ENCODE measurements around the gene ECPAS.

DNA sequence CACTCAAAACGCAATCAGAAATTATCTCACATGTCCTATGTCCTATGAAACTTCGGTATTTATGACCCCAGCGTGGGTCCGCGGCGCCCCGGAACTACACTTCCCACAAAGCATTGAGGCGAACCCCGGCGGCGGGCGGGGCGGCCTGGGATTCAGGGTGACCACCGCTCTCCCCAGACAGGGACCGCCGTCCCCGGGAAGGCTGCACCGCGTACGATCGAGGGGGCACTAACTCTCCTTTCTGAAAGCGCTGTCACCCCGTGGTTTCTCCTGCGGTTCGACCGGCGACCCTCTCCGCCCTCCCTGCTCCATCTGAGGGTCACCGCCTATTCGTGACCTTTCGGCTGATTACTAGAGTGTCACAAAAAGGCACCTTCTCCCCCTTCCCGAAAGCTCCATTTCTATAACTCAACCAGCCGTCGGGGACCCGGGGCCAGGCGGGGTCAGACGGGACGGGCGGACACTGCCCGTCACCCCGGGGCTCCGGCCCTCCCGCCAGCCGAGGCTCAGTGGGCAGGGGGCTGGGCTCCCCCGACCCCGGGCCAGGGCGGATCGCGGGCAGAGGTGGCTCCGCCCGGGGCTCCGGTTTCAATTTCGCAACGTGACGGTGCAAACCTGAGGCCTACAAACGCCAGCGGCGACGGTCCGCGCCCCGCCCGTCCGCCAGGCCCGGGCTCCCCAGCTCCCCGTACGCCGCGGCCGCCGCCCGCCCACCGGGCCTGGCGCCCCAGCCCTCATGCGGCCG is 1.3 kb downstream of the ECPAS start:
- TF ChIP-seq, protein P1, sequence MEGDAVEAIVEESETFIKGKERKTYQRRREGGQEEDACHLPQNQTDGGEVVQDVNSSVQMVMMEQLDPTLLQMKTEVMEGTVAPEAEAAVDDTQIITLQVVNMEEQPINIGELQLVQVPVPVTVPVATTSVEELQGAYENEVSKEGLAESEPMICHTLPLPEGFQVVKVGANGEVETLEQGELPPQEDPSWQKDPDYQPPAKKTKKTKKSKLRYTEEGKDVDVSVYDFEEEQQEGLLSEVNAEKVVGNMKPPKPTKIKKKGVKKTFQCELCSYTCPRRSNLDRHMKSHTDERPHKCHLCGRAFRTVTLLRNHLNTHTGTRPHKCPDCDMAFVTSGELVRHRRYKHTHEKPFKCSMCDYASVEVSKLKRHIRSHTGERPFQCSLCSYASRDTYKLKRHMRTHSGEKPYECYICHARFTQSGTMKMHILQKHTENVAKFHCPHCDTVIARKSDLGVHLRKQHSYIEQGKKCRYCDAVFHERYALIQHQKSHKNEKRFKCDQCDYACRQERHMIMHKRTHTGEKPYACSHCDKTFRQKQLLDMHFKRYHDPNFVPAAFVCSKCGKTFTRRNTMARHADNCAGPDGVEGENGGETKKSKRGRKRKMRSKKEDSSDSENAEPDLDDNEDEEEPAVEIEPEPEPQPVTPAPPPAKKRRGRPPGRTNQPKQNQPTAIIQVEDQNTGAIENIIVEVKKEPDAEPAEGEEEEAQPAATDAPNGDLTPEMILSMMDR (IDR thresholded peaks at IDR 0.05; ENCODE audit: insufficient read depth, low read length, poor library complexity, severe bottlenecking), result no peak
- TF ChIP-seq EZH2phosphoT487 (conservative IDR thresholded peaks at IDR 0.05; ENCODE audit: low read length), result no peak

Measured in SU-DHL-6 (cell line).